Endometrial microvascular endothelial cells (primary cell): ENCODE measurements around the gene C8G. TPM values are rescaled to one million over a fixed set of nuclear protein-coding genes. Genes with fewer than 3 reads are reported as not detected.

Experiments used
- in situ Hi-C: cut with HindIII; loops from 2 replicates; pipeline ENCODE4 v1.10.0; 2017; ENCODE audit warnings: low sequenced_read_pairs, low pct_unique_long_range_greater_than_20kb; ENCODE audit errors: inconsistent ontology term
- total RNA-seq: library from RNA; depleted of rRNA; stranded (reverse); fragments of >200 nt; gene quantifications from one replicate; pipeline ENCODE4 v1.2.3, GENCODE V29; 2015; ENCODE audit errors: inconsistent ontology term

The C8G gene
- total RNA-seq, 1 donor from 2014 or later: not detected

DNA sequence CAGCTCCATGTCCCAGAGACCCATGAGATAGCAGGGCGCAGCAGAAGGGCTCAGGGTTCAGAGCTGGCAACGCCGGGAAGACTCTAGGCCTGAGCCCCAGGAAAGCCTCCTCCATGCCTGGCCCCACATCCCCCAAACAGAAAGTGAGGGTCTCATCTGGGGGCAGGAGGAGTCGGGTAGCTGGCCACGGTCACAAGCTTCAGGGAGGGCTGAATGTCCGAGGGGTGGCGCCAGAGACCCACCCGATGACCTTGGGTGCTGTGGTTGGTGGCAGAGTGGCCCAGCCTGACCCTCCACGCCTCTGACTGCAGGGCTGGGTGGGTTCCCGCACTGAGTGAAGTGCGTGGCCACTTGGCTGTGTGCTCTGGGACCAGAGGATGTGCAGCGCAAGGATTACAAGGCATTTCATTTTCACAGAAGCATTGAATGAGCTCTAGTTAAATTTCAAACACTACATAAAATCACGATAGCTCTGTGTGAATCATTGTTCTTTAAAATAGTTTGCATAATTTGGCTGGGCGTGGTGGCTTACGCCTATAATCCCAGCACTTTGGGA, 3.0 kb downstream of the C8G start:
- in situ Hi-C loops: loop anchor here (25.0 kb wide), 1 partner anchor 214 kb away; the partner anchor contains the start of genes LRRC26 and TMEM210

DNA sequence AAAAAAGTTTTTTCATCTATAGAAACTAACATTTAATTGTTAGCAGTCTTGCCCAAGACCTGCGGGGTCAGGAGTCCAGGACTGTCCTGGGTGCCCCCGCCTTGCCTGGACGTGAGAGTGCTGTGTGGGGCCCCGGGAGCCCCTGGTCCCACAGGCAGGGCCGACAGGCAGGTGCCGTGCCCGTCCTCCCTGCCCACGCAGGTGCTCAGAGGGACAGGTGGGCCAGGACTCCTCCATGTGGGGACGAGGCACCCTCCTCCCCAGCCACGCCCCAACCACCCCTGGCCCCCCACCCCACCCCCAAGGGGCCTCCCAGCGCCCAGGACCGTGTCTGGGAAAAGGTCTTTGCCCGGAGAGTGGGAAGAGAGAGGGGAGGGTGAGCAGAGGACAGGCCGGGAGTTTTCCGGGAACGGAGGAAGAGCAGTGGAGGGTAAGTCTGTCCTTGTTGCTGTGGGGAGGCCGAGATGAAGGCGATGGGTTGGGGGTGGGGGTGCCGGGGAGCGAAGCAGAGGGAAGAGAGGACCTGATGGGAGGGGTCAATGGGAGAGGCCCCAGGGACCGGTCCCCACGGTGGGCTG, 4.3 kb downstream of the C8G start:
- in situ Hi-C loops: loop anchor here (25.0 kb wide), 1 partner anchor 213 kb away; the partner anchor contains the start of genes LRRC26 and TMEM210

DNA sequence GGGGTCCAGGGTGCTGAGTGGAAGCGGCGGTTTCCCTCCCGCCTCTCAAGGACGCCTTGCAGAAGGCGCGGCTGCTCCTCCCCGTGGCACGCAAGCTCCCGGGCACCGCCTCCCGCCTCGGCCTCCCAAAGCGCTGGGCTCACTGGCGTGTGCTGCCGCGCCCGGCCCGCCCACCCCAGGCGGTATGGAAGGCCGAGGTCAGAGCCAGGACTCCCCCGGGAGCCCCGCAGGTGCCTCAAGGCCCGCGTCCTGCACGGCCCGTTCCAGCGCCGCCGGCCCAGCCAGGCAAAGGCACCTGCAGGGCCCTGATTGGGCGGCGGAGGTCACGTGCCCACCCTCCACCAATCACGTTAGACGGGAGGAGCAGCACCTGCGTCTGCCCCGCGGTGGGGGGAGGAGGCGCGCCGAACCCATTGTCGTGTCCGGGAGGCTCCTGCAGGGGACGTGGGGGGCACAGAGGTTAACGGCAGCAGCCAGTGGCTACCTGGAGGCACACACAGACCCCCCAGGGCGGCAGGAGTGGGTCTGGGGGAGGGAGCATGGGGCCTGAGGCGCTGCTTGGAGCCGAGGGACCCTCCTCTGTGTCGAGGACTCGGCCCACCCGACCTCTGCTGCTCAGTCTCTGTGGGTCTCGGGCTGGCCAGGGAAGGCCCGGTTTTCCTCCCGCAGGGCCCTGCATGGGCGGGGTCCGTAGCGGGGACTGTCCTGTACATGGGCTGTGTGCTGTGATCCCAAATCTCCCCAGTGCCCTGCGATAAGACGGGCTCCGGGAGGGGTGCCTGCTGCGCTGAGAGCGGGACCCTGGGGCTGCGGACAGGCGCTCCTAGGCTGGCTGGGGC, 5.0 kb downstream of the C8G start:
- in situ Hi-C loops: loop anchor here (25.0 kb wide), 1 partner anchor 212 kb away; the partner anchor contains the start of genes LRRC26 and TMEM210

DNA sequence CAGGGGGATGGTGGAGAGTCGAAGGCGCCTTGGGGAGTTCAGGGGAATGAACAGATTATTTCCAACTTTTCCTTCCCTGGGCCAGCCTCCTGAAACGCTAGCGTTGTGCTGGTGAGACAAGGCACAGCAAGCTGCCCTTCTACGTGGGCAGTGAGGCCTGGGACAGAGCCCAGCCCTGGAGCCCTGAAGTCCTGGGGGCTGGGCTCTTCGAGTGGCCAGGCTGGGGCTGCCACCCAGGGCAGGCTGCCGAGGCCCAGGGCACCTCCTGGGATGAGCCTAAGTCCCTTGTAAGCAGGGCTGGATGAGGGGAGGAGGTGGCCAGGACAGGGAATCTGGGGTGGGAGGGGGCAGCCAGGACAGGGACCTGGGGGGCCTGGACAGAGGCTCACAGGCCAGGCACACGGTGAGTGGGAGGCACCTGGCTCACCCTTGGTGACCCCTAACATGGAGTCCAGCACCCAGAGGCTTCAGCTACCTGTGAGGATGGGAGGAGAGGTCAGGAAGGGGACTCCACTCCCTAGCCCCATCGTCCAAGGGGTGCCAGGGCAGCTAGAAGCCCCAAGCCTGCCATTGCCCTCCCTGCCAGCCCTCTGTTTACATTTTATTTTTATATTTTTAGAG, 5.7 kb downstream of the C8G start:
- in situ Hi-C loops: no loop called here

DNA sequence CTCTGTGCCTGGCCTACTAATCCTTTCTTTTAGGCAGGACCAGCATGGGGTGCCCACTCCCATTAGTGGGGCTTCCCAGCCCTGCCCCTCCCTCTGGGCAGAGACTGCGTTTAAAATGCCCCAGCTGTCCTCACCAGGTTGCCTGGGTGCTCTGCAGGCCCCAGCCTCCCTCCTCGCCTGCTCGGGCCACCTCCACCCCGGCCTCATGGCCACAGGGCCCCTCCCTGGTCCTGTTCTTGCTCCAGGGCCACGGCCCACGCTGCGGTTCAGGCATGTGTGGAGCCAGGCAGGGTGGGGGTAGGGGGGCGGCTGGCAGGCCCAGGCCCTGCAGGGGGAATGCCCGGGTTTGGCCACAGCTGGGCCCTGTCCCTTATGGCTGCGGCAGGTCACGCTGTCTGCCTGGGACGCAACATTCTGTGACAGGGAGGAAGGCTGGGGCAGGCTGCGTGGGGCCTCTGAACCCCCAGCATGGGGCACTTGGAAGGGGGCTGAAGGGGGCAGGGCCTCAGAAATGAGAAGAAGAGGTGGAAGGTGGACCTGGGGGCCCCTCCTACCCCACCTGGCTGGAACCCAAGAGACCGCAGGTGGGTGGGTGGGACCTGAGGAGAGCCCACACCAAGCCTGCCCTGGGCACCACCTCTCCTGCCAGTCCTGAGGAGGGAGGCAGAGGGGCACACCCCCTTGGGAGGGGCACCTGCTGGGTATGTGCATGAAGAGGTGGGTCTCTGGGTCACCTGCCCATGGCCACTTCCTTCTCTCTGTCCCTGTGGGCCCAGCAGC, 6.7 kb downstream of the C8G start, which contains the start of gene LCN12:
Gene LCN12 (plus strand): TSS at position 733 of the 780 bp plus-strand sequence. CDS start 55 bp downstream, outside the sequence.
- in situ Hi-C loops: no loop called here

DNA sequence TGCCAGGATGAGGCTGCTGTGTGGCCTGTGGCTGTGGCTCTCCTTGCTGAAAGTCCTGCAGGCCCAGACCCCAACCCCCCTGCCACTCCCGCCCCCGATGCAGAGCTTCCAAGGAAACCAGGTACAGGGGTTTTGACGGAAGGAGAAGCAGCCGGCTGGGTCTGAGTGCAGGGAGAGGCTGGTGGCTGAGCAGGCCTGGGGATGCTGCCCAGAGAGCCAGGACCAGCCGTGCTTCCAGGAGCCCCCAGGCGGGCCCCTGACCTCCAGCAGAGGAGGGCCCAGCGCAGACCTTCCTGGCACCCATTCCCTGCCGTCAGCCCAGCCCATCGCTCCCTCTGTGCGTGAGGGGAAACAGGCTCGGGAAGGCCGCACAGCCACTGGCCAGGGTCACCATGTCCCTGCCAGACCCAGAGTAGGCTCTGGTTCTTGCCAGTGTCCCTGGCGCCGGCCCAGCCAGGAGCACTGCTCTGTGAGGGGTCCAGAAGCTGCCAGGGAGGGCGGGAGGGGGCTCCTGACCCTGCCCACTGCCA, 7.3 kb downstream of the C8G start:
- in situ Hi-C loops: no loop called here

DNA sequence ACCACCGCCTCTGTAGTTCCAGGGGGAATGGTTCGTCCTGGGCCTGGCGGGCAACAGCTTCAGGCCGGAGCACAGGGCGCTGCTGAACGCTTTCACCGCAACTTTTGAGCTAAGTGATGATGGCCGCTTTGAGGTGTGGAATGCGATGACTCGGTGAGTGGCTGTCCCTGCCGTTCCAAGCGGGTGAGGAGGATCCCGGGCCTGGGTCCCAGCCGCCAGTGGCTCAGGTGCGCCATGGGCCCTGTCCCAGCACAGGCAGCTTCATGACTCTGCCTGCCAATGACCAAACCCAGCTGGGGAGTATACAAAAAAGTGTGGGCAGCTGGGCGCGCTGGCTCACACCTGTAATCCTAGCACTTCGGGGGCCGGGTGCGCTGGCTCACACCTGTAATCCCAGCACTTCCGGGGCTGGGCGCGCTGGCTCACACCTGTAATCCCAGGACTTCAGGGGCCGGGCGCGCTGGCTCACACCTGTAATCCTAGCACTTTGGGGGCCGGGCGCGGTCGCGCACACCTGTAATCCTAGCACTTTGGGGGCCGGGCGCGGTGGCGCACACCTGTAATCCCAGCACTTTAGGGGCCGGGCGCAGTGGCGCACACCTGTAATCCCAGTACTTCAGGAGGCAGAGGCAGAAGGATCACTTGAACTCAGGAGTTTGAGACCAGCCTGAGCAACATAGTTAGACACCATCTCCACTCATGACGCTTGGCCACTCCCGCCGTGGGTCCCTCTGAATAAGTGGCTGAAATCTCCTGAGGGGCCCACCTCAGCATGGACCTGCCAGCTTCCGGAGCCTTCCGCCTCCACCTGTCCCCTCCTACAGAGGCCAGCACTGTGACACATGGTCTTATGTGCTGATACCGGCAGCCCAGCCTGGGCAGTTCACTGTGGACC, 8.1 kb downstream of the C8G start:
- in situ Hi-C loops: no loop called here

DNA sequence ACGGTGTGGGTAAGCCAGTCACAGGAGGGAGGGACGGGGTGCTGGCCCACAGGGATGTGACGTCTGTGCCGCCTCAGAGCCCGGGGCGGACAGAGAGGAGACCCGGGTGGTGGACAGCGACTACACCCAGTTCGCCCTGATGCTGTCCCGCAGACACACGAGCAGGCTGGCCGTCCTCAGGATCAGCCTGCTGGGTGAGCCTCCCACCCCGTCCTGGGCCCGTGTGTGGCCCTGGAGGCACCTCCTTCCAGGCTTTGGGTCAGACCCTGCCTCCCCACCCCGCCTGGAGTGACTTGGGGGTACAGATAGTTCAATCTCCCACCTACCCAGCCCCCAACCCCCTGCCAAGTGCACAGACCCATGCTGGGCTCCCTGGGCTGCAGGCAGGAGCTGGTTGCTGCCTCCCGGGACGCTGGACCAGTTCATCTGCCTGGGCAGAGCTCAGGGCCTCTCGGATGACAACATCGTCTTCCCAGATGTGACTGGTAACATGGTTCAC, 8.8 kb downstream of the C8G start:
- in situ Hi-C loops: no loop called here

DNA sequence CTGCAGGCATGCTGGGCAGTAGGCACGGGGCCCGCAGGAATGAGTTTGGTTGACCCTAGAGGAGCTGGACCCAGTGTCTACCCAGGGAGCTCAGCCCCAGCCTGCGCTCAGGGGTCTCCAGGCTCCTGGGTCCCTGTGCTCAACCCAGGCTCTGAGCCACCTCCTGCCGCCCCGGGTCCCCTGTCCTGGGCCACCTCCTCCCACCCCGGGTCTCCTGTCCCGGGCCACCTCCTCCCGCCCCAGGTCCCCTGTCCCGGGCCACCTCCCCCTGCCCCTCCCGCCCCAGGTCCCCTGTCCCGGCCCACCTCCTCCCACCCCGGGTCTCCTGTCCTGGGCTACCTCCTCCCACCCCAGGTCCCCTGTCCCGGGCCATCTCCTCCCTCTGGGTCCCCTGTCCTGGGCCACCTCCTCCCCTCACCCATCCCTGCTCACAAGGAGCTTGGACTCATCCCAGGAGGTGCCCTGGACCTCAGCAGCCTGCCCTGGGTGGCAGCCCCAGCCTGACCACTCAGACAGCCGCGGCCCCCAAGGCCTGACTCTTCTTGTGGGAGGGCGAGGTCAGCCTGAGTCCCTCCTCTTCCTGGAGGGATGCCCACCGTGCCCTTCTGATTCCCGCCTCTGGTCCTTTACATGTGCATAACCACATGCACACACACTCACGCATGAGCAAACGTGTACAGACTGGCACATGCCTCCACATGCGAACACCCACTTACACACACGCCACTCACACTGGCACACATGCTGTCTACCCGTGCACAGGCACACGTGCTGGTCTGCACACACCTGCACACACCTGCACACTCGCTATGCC, 9.4 kb downstream of the C8G start:
- in situ Hi-C loops: no loop called here

DNA sequence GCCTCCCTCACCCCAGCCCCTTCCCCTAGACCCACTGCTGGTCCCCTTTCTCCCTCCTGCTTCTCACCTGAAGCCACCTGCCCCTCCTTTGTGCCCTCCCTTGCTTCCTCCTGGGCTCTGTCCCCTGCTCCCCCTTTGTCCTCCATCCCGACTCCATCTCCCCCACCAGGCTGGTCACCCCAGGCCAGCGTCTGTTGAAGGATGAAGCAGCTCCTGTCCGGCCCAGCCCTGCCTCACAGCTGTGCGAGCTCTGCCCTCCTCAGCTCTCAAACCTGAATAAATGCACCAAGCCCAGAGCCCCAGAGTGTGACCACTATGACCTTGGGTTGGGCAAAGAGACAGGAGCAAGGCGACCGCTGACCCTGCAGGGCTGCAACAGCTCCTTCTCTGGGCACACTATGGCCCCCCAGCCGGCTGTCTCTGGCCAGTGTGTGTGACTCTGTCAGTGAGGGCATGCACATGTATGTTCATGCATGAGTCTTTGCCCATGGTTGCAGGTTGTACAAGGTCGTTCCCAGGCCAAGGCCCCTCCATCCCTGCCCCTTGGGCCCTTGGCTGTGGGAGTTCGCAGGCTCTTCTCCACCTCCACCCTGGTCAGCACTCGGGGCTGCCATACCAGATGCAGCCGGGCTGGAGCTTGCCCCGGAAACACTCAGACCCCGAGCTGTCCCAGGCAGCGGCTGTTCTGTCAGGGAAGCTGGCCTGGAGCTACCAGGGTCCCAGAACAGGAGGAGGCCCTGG, 10.3 kb downstream of the C8G start:
- in situ Hi-C loops: no loop called here

DNA sequence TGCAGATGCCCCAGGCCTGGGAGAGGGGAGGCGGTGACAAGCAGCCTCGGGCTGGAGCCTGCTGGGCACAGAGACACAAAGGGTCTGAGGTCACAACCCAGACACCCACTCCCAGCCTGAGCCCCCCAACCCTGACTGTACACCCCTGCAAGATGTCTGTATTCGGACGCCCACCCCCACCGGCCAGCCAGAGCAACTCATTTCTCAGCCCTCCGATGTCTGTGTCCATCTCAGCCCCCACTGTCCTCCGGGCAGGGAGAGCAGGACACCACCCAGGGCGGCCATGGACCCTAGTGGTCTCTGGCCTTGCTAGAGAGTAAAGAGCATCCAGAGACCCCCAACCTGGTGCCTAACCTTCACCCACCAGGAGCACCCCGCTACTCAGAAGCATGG, 10.9 kb downstream of the C8G start:
- in situ Hi-C loops: no loop called here

DNA sequence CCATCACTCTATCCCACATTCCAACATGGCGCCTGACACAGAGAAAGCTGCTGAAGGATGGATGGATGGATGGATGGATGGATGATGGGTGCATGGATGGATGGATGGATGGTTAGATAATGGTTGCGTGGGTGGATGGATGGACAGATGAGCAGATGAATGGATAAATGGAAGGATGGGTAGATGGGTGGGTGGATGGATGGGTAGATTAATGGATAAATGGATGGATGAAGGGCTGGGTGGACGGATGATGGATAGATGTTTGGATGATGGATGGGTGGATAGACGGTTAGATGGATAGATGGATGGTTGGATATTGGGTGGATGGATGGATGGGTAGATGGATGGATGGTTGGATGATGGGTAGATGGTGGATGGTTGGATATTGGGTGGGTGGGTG, 11.6 kb downstream of the C8G start:
- in situ Hi-C loops: no loop called here

DNA sequence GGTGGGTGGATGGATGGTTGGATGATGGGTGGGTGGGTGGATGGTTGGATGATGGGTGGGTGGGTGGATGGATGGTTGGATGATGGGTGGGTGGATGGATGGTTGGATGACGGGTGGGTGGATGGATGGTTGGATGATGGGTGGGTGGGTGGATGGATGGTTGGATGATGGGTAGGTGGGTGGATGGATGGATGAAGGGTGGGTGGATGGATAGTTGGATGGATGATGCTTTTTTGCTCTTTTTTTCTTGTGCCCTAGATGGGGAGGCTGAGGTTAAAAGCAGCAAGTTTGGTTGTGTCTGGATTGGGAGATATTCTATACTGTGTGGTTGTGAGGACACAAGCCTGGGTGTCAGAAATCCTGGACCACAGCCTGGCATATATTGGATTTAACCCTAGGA, 12.4 kb downstream of the C8G start:
- in situ Hi-C loops: no loop called here

DNA sequence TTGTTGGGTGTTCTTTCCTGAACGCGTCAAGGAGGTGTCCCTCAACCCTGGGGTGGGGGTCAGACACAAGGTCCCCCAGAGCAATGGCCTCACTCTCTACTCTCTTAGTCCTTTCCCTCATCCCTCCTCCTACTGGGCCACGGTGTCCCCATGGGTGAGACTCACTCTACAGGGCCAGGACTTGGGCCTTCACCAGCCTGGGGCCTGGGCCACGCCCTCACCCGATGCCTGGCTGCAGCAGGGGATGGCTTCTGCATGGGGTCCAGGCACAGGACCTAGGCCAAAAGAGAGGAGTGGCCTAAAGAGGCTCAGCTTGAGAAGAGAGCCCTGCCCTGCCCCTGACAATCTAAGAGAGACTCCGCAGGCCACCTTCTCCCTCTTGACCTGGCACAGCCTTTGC, 12.9 kb downstream of the C8G start:
- in situ Hi-C loops: no loop called here

DNA sequence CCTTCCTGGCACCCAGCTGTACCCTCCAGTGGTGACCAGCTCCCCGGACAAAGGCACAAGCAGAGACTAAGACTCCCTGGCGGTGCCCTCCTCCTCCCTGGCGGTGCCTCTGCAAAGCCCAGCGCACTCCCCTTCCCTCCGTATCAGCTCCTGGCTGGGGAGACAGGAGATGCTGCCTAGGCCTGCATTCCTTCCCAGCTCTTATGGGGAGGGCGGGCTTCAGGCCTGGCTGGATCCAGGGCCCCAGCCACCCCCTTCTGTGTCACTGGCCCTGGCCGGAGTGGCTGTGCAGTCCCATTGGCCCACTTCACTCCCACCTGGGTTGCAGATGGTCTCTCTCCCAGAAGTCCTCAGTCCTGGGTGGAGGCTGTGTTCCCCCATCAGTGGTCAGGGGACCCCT, 13.4 kb downstream of the C8G start:
- in situ Hi-C loops: no loop called here
